Glutamatergic neuron (in vitro differentiated cells): Measurements from ENCODE around the gene DNAJC5G. TPM values are rescaled to one million over a fixed set of nuclear protein-coding genes. Genes with fewer than 3 reads are reported as not detected.

ENCODE experiments used
- DNase-seq: peaks from one replicate; pipeline ENCODE4 v3.0.0; 2022
- H3K27ac Mint-ChIP-seq: one replicate; pipeline ENCODE4 v1.8.0; 2020; ENCODE audit warnings: mild to moderate bottlenecking, mixed read lengths, inconsistent platforms; ENCODE audit not compliant: unreplicated experiment
- H3K27me3 Mint-ChIP-seq: one replicate; pipeline ENCODE4 v1.8.0; 2020; ENCODE audit warnings: mild to moderate bottlenecking, moderate library complexity, mixed read lengths, inconsistent platforms; ENCODE audit not compliant: unreplicated experiment
- H3K36me3 Mint-ChIP-seq: one replicate; pipeline ENCODE4 v1.8.0; 2020; ENCODE audit warnings: mild to moderate bottlenecking, mixed read lengths, inconsistent platforms; ENCODE audit not compliant: unreplicated experiment
- H3K4me1 Mint-ChIP-seq: one replicate; pipeline ENCODE4 v1.8.0; 2020; ENCODE audit warnings: mild to moderate bottlenecking, low read depth, mixed read lengths, inconsistent platforms; ENCODE audit not compliant: unreplicated experiment
- H3K4me3 Mint-ChIP-seq: one replicate; pipeline ENCODE4 v1.8.0; 2020; ENCODE audit warnings: mild to moderate bottlenecking, mixed read lengths, inconsistent platforms; ENCODE audit not compliant: unreplicated experiment
- H3K9me3 Mint-ChIP-seq: one replicate; pipeline ENCODE4 v1.8.0; 2020; ENCODE audit warnings: mild to moderate bottlenecking, moderate library complexity, mixed read lengths, inconsistent platforms; ENCODE audit not compliant: unreplicated experiment
- total RNA-seq: library from RNA; stranded (reverse); fragmentation: NEBNext Ultra II Directional; extraction: Animal tissue kit (Norgen Biotek cat#: 25700); gene quantifications from one replicate; pipeline ENCODE4 v1.2.1, GENCODE V29; 2021; ENCODE audit not compliant: unreplicated experiment
- TF ChIP-seq, protein P1 (sequence below): fragments of 200-600 bp; sonication (generic); IDR thresholded peaks from one replicate; pipeline ENCODE4 v1.5.0; 2021; ENCODE audit not compliant: partially characterized antibody, unreplicated experiment

Gene DNAJC5G
- total RNA-seq, 1 donor from 2014 or later = not detected

DNA sequence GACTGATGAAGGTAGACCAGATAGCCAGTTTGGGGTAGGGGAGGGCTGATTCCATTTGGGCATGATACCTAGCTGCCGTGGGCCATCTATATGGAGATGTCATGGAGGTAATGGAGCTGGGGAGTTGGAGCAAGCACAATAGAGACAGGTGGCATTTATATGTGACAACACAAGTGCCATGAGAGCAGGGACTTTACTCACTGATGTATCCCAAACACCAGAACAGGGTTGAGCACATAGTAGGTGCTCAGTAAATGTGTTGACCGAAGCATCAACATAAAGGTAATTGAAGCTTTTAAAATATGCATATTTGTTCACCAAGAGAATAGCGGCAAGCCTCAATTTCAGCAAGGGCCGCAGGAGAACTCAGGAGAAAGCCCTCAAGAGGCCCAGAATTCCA is 27.3 kb upstream of the DNAJC5G start:
- H3K27ac Mint-ChIP-seq = no peak overlapping the region
- peaks cover 3% of the 10 kb centered on the region for H3K4me1 Mint-ChIP-seq
- no peak overlapping the region for H3K4me3 Mint-ChIP-seq
- TF ChIP-seq, protein P1, sequence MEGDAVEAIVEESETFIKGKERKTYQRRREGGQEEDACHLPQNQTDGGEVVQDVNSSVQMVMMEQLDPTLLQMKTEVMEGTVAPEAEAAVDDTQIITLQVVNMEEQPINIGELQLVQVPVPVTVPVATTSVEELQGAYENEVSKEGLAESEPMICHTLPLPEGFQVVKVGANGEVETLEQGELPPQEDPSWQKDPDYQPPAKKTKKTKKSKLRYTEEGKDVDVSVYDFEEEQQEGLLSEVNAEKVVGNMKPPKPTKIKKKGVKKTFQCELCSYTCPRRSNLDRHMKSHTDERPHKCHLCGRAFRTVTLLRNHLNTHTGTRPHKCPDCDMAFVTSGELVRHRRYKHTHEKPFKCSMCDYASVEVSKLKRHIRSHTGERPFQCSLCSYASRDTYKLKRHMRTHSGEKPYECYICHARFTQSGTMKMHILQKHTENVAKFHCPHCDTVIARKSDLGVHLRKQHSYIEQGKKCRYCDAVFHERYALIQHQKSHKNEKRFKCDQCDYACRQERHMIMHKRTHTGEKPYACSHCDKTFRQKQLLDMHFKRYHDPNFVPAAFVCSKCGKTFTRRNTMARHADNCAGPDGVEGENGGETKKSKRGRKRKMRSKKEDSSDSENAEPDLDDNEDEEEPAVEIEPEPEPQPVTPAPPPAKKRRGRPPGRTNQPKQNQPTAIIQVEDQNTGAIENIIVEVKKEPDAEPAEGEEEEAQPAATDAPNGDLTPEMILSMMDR = no peak
- H3K27me3 Mint-ChIP-seq = peaks cover 6% of the 10 kb centered on the region
- peaks cover 2% of the 10 kb centered on the region for H3K9me3 Mint-ChIP-seq
- no peak for DNase-seq
- no peaks in the 10 kb centered on the region for H3K36me3 Mint-ChIP-seq

DNA sequence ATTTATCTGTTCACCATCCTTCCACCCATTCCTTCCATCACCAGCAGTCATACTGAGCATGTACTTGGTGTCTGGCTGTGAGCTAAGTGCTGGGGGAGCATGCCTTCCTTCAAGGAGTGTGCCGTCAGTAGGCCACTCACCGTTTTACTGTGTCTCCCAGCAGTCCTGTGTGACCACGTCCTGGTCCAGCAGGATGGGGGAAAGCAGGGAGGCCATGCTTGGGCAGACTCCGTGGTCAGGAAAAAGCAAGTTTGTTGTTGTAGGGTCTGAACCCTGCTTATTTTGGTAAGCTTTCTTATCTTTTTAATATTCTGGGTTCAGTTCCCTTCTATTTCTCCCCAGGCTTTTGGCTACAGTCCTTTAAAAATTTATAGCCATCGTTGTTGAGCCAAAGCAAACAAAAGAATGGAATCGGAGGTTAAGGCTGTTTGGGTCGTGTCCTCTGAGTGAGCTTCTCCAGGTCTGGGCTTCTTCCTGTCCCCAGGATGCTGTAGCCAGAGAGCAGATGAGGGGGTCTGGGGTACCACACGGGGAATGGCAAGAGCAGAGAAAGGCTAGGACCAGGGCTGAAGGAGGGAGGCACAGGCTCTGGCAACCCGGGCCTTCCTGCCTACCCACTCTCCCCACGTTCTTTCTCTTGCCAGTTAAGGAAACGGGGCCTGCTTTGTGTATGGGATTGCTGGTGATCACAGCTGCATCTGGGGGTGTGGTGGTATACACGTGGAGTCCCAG is 25.9 kb upstream of the DNAJC5G start:
- peaks cover 3% of the 10 kb centered on the region for H3K4me1 Mint-ChIP-seq
- H3K27me3 Mint-ChIP-seq = peaks cover 6% of the 10 kb centered on the region
- H3K9me3 Mint-ChIP-seq = peaks cover 2% of the 10 kb centered on the region
- H3K27ac Mint-ChIP-seq = no peak overlapping the region
- no peak overlapping the region for H3K4me3 Mint-ChIP-seq
- TF ChIP-seq, protein P1 = no peak
- no peaks in the 10 kb centered on the region for H3K36me3 Mint-ChIP-seq
- DNase-seq = no peak

DNA sequence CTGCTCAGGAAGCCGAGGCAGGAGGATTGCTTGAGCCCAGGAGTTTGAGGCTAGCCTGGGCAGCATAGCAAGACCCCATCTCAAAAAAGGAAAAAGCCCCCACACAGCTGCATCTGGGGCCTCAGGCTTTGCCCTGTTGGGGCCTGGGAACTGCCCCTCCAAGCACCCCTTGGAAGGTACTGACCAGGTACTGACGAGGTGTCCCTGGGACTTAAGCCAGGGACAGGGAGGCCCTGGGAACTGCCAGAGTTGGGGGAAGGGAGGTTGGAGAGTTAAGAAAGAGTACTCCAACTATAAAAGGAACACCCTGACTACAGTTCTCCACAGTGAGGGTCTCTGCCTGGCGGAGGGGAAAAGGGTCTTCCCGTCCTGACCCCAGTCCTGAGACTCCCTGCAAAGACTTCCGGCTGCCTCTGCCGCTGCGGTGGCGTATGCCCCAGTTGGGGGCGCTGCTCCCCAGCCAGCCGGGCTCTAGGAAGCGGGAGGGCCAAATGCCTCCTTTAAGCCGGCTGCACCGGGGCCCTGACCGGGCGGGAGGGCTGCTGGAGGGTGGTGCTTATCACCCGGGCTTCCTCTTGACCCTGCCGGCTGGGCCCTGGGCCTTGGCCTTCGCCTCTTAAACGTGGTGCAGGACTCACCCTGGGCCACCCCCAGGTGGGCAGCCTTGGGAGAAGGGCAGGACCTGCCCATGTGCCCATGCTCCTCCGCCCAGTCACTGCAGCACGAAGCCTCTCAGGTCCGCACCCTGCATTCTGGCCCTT is 25.2 kb upstream of the DNAJC5G start:
- no peak overlapping the region for H3K27ac Mint-ChIP-seq
- peaks cover 2% of the 10 kb centered on the region for H3K9me3 Mint-ChIP-seq

DNA sequence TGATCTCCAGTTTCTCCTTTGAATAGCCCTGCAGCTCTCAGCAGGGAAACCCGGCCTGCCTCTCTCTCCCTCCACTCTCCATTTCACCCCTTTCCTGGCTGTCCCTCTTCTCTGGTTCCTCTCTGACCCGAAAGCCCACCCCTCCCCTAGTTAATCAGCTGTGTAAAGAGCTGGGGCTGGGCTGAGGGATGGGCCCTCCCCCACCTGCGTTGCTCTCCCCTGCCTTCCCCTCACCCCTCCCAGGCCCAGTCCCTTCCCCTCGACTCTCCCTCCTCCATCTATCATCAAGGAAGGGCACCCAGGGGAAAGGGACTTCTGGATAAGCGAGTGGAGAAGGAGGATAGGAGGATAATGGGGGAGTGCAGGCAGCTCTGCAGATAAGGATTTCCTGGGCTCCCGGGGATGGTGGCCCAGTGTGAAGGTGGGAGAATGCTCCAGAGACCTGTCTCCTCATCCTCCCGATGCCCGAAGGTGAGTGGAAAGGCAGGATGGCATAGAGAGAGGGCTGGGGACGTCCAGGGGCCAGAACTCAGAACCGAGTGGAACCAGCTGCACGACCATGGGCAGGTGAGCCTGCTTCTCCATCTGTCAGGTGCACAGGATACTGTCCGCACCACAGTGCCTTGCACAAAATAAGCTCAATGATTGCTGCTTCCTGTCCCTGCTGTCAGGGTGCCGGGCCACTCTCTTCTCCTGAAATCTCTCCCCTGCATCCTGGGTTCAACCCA is 24.4 kb upstream of the DNAJC5G start:
- Mint-ChIP-seq H3K4me3 (no peak overlapping the region), H3K4me1 (peaks cover 4% of the 10 kb centered on the region), H3K27ac (no peak overlapping the region), H3K9me3 (peaks cover 2% of the 10 kb centered on the region), H3K27me3 (peaks cover 6% of the 10 kb centered on the region), H3K36me3 (no peaks in the 10 kb centered on the region)
- TF ChIP-seq, protein P1 = no peak
- DNase-seq = no peak

More for the DNA sequence above, 25.2 kb upstream of the DNAJC5G start:
- H3K4me3 Mint-ChIP-seq = no peak overlapping the region
- no peaks in the 10 kb centered on the region for H3K36me3 Mint-ChIP-seq
- peak; percentile 84 for DNase-seq
- H3K4me1 Mint-ChIP-seq = peaks cover 3% of the 10 kb centered on the region
- TF ChIP-seq, protein P1 = peak; percentile 60
- peaks cover 6% of the 10 kb centered on the region for H3K27me3 Mint-ChIP-seq
